ENCODE measurements around the gene RBFOX2. TPM values are rescaled to one million over a fixed set of nuclear protein-coding genes. Genes with fewer than 3 reads are reported as not detected.

Gene RBFOX2
- total and polyA plus RNA-seq, 2 experiments from 2014 or later: 88.8 to 131 TPM

- H3K9me2 ChIP-seq (ENCODE audit: insufficient read depth): no peaks in the 10 kb centered on the region
- H3K4me1 Mint-ChIP-seq: no peaks in the 10 kb centered on the region
- no peaks in the 10 kb centered on the region for H3K79me2 ChIP-seq (replicated peaks; ENCODE audit: insufficient read depth)
- no peaks in the 10 kb centered on the region for H3K27me3 ChIP-seq (ENCODE audit: insufficient read depth)
- H3K4me2 ChIP-seq: no peak overlapping the region
- H4K20me1 ChIP-seq (replicated peaks; ENCODE audit: insufficient read depth): no peaks in the 10 kb centered on the region
- TF ChIP-seq CTCF (conservative IDR thresholded peaks at IDR 0.05; ENCODE audit: low read depth in 2 of 2): no peak
- TF ChIP-seq NANOG (IDR thresholded peaks at IDR 0.05; ENCODE audit: borderline replicate concordance): no peak
- no peak for TF ChIP-seq JUNB (IDR thresholded peaks at IDR 0.05; ENCODE audit: unreplicated experiment)
- no peak for TF ChIP-seq ETS1 (IDR thresholded peaks at IDR 0.05)
- no peak overlapping the region for H3K4me3 ChIP-seq
- H3K36me3 ChIP-seq (ENCODE audit: insufficient read depth): no peaks in the 10 kb centered on the region
- no peak for ATAC-seq
- H3K27ac Mint-ChIP-seq: no peak overlapping the region
- H3K27me3 Mint-ChIP-seq (ENCODE audit: insufficient read depth, low read depth, poor library complexity): no peaks in the 10 kb centered on the region
- no peaks in the 10 kb centered on the region for H3F3A ChIP-seq (replicated peaks; ENCODE audit: low read depth)
- no peaks in the 10 kb centered on the region; the same call in 1 of the 3 replicates for H3K9me3 Mint-ChIP-seq
- H2AFZ ChIP-seq: no peak overlapping the region
- DNase-seq (ENCODE audit: low spot score): no peak
- no peaks in the 10 kb centered on the region for H3K4me1 ChIP-seq (ENCODE audit: insufficient read depth)
- H3K4me3 Mint-ChIP-seq: no peak overlapping the region
- no peak overlapping the region for H3K27ac ChIP-seq (ENCODE audit: low read depth)
- no peaks in the 10 kb centered on the region for H3K36me3 Mint-ChIP-seq (ENCODE audit: low read depth)
Measured at GRCh38 chr22:36075230-36075629, 46.6 kb upstream of the RBFOX2 start.

GRCh38 chr22:36073476-36073875 lies 44.9 kb upstream of the RBFOX2 start:
- no peaks in the 10 kb centered on the region for H3K27me3 Mint-ChIP-seq (ENCODE audit: insufficient read depth, low read depth, poor library complexity)
- Histone ChIP-seq H3F3A (replicated peaks; ENCODE audit: low read depth) (no peaks in the 10 kb centered on the region), H4K20me1 (replicated peaks; ENCODE audit: insufficient read depth) (no peaks in the 10 kb centered on the region), H3K9me2 (ENCODE audit: insufficient read depth) (no peaks in the 10 kb centered on the region), H3K79me2 (replicated peaks; ENCODE audit: insufficient read depth) (no peaks in the 10 kb centered on the region), H3K27me3 (ENCODE audit: insufficient read depth) (no peaks in the 10 kb centered on the region), H3K36me3 (ENCODE audit: insufficient read depth) (no peaks in the 10 kb centered on the region), H3K4me2 (no peak overlapping the region), H3K4me3 (no peak overlapping the region), H3K27ac (ENCODE audit: low read depth) (no peak overlapping the region), H2AFZ (no peak overlapping the region), H3K4me1 (ENCODE audit: insufficient read depth) (no peaks in the 10 kb centered on the region)
- ATAC-seq: no peak
- peaks cover 3% of the 10 kb centered on the region; the same call in 2 of the 3 replicates for H3K9me3 Mint-ChIP-seq
- H3K4me3 Mint-ChIP-seq: no peak overlapping the region
- H3K36me3 Mint-ChIP-seq (ENCODE audit: low read depth): no peaks in the 10 kb centered on the region
- no peak overlapping the region for H3K27ac Mint-ChIP-seq
- TF ChIP-seq JUNB (IDR thresholded peaks at IDR 0.05; ENCODE audit: unreplicated experiment) (no peak), ETS1 (IDR thresholded peaks at IDR 0.05) (no peak), POLR2AphosphoS5 (IDR thresholded peaks at IDR 0.05; ENCODE audit: low read depth) (no peak), NANOG (IDR thresholded peaks at IDR 0.05; ENCODE audit: borderline replicate concordance) (no peak), ZNF331 (CRISPR knock-in tag; IDR thresholded peaks at IDR 0.05; ENCODE audit: low read depth) (no peak), CTCF (conservative IDR thresholded peaks at IDR 0.05; ENCODE audit: low read depth in 2 of 2) (no peak), ZNF462 (CRISPR knock-in tag; IDR thresholded peaks at IDR 0.05) (no peak), STAT1 (IDR thresholded peaks at IDR 0.05; ENCODE audit: unreplicated experiment) (no peak)
- no peak for DNase-seq (ENCODE audit: low spot score)
- H3K4me1 Mint-ChIP-seq: no peaks in the 10 kb centered on the region

All from GM23338 (cell line).